ENCODE data around the gene TFAP2C.
"Not testable (repeated sequence)": the region's sequence is repeated elsewhere in the genome, so short reads cannot be mapped to it uniquely, and the experiment has no call there.

The TFAP2C gene

GRCh38 chr20:56617489-56617888, 11.6 kb upstream of the TFAP2C start:
- DNase-seq = no peak

- no peak for DNase-seq
Measured at GRCh38 chr20:56621730-56622129, 7.4 kb upstream of the TFAP2C start.

DNA sequence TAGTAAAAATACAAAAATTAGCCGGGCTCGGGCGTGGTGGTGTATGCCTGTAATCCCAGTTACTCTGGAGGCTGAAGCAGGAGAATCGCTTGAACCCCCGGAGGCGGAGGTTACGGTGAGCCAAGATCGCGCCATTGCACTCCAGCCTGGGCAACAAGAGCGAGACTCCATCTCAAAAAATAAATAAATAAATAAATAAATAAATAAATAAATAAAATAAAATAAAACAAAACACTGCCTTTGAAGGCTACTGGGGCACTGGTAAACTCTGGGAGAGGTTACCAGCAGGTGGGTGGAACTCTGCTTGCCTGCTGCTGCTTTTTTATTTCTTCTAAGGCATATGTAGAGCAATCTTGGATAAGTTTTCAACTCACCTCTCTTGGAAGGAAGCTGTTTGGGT, 5.2 kb upstream of the TFAP2C start:
- DNase-seq = not testable (repeated sequence)

- no peak for DNase-seq
Measured at GRCh38 chr20:56624786-56625681, 4.1 kb upstream of the TFAP2C start.

GRCh38 chr20:56625837-56626236, 3.3 kb upstream of the TFAP2C start:
- DNase-seq = no peak

DNA sequence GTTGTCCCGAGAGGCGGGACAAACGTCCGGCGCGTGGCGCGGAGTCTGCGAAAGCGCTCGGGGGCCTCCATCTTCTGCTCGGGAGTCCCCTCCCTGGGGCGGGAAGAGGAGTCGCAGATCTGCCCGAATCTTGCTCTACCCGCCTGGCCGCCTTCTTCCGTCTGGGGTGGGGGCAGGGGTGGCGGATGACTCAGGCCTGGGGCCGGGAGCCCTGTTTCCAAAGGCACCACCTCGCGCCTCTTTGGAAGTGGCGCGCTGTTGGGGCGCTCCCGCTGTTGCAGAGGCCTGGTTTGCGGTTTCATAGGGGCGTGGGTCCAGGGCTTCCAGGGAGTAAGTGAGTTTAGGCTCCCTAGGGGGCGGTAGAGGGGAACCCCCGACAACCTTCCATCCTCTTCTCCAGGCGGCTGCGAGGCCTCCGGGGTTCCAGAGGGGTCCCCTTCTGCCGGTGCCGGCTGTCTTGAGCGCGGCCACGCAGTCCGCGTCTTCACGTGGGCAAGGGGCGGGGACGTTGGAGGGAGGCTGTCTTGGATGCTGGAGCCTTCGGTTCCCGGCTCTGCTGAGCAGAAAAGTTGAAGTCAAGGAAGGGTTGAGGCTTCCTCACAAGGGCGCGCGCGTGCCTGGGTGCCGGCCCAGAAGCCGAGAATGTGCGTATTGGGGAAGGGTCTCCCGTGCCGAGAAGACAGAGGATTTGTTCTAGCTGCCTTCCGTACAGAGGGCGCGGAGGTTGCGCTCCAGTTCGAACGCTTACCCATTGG, 2.6 kb upstream of the TFAP2C start:
- DNase-seq = peak in 1 of 5 experiments; percentile 18

GRCh38 chr20:56627122-56628014, 1.7 kb upstream of the TFAP2C start:
- DNase-seq = no peak

GRCh38 chr20:56628015-56628872, 862 bp upstream of the TFAP2C start:
- no peak for DNase-seq

DNA sequence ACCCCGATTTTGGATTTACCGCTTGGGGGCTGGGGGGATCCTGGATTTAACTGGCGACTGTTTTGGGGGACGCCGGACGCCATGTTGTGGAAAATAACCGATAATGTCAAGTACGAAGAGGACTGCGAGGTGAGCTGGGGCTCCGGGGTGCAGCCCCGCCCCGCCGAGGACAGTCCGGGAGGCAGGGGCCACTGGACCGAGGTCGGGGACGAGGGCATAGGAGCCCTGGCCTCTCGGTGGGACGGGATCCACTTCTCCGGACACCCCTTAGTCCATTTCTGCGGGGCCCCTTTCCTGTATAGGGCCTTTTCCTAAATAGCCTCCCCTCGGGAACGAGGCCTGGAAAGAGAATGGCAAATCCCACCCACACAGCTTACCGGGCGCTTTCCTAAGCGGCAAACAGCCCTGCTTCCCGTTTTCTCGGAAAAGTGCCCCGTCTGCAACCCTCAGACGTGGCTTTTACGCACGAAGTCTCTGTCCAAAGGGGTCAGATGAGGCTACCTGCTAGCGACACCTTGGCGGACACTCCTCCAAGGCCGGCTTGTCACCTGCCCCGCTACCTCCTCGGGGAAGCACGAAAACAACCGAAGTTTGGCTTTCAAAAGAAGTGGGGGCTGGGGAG, 469 bp downstream of the TFAP2C start:
- no peak for DNase-seq

DNA sequence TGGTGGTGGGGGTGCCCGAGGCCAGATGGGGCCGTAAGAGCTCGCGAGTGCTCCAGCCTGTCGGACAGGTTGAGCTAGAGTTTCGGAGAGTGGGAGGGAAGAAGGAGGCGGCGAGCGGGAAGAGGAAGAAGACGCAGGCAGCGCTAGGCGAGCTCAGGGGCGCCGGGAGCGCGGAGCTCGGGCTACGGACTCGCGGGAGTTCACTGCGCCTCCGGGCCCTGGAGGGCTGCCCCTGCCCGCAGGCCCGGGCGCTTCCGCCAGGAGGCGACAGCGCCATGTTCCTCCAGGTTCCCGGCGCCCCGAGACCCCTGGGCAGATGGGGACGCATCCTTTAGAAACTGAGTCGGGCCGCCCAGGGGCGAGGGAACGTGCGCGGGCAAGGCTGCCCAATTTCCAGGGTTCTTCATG, 984 bp downstream of the TFAP2C start:
- peak in 1 of 5 experiments; percentile 26 for DNase-seq

- DNase-seq = no peak
Measured at GRCh38 chr20:56630506-56631317, 1.6 kb downstream of the TFAP2C start.

DNA sequence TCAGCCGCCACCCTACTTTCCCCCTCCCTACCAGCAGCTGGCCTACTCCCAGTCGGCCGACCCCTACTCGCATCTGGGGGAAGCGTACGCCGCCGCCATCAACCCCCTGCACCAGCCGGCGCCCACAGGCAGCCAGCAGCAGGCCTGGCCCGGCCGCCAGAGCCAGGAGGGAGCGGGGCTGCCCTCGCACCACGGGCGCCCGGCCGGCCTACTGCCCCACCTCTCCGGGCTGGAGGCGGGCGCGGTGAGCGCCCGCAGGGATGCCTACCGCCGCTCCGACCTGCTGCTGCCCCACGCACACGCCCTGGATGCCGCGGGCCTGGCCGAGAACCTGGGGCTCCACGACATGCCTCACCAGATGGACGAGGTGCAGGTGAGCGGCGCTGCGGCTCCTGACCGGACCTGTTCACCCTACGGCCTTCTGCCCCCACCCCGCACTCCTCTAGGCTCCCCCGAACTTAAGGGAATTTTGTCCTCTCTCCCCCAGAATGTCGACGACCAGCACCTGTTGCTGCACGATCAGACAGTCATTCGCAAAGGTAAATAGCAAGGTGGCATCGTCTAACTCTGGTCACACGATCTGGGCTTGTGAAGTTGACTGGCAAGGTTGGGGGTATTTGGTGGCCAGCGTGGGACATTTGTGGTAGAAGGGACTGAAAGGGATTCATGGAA, 2.3 kb downstream of the TFAP2C start:
- DNase-seq = no peak

DNA sequence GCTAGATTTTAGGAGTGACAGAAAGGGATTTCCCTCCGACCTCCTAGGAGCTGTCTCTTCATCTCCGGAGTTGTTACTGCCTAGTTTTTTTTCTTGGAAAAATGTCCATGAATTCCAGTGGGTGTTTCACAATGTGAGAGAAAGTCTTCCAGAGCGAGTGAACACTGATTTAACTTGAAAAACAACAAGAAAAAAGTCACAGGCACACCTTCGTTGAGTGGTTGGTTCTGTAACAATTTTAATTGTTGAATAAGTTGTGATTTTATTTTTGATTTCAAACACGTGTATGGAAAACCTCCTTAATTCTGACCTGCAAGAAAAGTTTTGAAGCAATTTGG, 2.9 kb downstream of the TFAP2C start:
- DNase-seq = no peak

GRCh38 chr20:56634307-56634706, 5.2 kb downstream of the TFAP2C start:
- DNase-seq = no peak

DNA sequence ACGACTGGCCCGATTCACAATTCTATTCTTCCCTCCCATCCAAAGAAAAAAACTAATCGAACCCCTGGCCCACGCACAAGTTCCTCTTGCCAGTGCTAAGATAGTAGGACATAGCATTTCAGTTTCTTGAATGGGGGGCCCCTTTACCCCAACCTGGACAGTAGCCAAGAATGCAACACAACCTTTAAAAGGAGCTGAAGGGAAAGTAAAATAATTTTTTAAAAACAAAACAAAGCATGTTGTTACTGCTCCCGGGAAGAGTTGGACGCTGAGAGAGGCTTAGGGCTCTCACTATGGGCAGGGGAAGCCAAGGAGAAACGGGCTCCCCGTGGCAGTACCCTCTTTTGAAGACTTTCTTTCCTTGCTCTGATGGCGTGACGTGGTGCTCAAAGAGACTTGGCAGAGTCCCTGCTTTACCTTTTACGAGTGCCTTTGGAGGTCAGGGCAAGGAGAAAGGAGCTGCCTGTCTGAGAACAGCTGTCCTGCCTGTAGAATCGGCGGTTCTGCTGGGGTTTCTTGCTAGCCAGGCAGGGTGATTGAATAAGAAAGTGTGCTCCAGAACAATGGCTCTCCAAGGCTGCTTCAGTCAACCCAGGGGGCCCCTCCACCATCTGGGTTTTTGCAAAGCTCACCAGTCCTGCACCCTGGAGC, 5.8 kb downstream of the TFAP2C start:
- no peak for DNase-seq

DNA sequence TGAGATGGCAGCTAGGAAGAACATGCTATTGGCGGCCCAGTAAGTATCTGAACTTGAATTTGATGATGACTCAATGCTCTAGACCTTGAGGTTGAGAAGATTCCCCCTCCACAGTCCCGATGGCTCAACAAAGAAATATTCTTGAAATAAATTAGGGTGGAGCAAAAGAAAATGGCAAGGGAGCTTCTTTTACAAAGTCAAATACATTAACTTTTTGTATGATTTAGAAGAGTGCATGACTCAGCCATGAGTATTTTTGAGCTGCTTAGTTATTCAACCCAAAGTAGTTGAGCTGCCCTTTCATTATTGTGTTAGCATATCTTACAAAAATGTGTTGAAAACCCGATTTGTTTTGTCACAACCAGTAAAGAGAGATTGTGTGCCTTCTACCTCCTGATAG, 7.6 kb downstream of the TFAP2C start:
- DNase-seq = no peak

DNA sequence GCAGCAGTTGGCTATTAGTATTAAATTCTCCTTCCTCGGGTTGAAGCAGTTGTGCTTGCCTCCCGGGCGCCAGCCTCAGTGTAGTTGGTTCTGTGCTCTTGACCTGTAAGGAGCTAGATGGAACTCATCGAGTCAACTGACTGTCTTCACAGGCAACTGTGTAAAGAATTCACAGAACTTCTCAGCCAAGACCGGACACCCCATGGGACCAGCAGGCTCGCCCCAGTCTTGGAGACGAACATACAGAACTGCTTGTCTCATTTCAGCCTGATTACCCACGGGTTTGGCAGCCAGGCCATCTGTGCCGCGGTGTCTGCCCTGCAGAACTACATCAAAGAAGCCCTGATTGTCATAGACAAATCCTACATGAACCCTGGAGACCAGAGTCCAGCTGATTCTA, 8.5 kb downstream of the TFAP2C start:
- no peak for DNase-seq

GRCh38 chr20:56646599-56646998, 17.5 kb downstream of the TFAP2C start:
- DNase-seq = no peak

- no peak for DNase-seq
Measured at GRCh38 chr20:56653211-56653610, 24.1 kb downstream of the TFAP2C start.

- DNase-seq = no peak
Measured at GRCh38 chr20:56656632-56657031, 27.5 kb downstream of the TFAP2C start.

Measured in T-helper 2 cell (primary cell).